Fibroblast of the conjunctiva (primary cell): ENCODE results near the gene PRR5L.

ENCODE experiments used
- DNase-seq: peaks from one replicate; pipeline ENCODE4 v3.0.0-alpha.2; 2010; ENCODE audit warnings: low read depth

PRR5L gene

GRCh38 chr11:36436589-36436988 is 140.5 kb downstream of the PRR5L start:
- no peak for DNase-seq

DNA sequence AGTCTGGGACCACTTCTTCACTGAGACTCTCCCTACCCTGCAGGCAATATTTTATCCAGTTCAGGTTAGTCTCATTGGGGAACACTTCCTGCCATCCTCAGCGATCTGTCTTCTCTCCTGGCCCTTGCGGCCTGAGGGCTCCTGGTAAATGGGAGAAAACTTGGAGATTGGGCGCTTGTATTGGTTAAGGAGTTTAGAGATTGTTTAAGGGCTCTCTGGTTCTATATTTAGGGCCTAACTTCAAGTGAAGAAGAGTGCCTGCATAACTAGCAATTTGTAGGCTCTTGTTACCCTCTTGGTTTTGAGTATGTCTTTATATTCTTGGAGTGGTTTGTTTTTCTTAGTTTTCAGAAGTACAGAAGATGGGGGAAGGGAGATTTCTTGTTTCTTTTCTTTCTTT is 141.3 kb downstream of the PRR5L start:
- no peak for DNase-seq

- DNase-seq: no peak
These were observed 142.0 kb downstream of the PRR5L start for GRCh38 chr11:36438126-36438525.

- no peak for DNase-seq
These were observed 145.6 kb downstream of the PRR5L start for GRCh38 chr11:36441610-36442208.

GRCh38 chr11:36443661-36444060 is 147.6 kb downstream of the PRR5L start:
- DNase-seq: no peak

DNA sequence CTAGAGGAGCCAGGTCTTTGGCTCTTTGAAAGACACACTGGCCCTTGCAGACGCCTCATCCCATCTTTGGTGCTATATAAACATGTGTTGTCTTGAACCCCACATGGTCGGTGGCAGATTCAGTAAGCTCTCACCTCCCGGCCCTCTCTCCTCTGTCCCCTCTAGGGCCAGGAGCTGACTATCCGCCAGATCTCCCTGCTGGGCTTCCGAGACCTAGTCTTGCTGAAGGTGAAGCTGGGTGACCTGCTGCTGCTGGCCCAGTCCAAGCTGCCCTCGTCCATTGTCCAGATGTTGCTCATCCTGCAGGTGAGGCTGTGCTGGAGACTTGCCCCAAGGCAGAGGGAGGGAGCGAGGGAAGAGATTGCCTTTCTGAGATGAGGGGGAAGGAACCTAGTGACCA is 150.0 kb downstream of the PRR5L start:
- no peak for DNase-seq

- DNase-seq: no peak
These were observed 151.4 kb downstream of the PRR5L start for GRCh38 chr11:36447514-36447913.

DNA sequence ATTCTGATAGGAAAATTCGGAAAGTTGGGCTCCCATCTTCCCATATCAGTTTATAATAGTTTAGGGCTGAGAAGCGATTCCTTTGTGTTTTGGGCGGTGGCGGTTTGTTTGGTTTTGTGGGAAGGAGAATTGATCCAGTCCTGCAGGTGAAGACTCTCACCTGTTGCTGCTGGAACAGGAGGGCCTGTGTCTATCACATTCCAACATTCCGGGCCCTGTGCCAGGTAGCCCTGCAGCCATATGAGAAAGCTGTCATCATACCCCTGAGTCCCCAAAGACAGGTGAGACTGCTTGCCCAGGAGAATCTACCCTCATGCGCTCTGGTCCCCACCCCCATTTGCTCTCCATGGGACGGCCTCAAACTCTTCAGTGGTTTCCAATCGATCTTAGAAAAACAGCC is 151.9 kb downstream of the PRR5L start:
- no peak for DNase-seq

- no peak for DNase-seq
These were observed 153.5 kb downstream of the PRR5L start for GRCh38 chr11:36449561-36450096.

- DNase-seq: no peak
These were observed 154.1 kb downstream of the PRR5L start for GRCh38 chr11:36450110-36450572.

GRCh38 chr11:36451045-36451444 is 155.0 kb downstream of the PRR5L start:
- DNase-seq: no peak

- no peak for DNase-seq
These were observed 155.6 kb downstream of the PRR5L start for GRCh38 chr11:36451681-36452080.

DNA sequence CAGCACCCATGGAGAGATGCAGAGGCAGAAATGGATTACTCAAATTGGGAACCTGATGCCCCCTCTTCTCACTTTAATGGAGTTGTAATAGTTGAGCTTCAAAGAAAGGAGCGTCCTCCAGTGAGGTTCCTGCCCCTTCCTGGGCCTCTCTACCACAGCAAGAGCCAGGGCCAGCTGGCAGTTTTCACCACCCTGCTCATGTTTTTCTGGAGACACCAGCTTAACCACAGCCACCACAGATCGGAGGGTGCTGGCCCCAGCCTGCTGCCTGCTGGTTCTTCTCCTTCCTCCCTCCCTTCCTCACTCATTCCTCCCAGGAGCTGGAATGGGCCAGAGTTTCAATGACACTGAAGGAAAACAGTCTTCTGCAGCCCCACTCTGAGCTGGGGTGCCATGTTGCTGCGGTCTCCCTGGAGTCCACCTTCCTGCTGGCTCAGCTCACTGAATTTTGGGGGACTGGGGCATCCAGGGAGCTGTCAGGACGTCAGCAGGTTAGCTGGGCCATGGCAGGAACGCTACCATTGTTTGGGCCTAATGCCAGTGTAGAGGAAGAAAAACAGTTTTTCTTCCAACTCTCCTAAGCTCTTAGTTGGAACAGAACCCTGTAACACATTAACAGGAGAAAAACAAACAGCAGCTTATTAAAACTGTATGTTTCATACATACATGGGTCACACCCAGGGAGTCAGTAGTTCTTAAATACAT is 156.3 kb downstream of the PRR5L start:
- no peak for DNase-seq

- no peak for DNase-seq
These were observed 156.9 kb downstream of the PRR5L start for GRCh38 chr11:36452961-36453360.

DNA sequence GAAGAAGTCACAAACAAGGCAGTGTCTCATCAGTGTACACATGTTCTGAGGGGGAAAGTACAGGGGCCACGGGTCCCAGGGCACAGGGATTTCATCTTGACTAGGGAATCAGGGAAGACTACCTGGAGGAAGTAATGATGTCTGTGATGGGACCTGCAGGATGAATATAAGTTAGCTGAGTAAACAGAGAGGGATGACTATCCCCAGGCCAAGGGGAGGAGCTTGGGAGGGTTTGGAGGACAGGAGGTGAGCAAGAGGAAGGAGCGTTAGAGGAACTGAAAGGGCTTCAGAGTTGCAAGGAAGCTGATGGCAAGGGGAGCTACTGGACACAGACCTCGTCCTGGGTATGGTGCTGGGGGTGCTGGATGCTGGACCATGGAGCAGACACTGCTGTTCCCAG is 157.6 kb downstream of the PRR5L start:
- no peak for DNase-seq

GRCh38 chr11:36454551-36454940 is 158.5 kb downstream of the PRR5L start:
- DNase-seq: no peak

GRCh38 chr11:36454941-36455631 is 159.0 kb downstream of the PRR5L start:
- no peak for DNase-seq

DNA sequence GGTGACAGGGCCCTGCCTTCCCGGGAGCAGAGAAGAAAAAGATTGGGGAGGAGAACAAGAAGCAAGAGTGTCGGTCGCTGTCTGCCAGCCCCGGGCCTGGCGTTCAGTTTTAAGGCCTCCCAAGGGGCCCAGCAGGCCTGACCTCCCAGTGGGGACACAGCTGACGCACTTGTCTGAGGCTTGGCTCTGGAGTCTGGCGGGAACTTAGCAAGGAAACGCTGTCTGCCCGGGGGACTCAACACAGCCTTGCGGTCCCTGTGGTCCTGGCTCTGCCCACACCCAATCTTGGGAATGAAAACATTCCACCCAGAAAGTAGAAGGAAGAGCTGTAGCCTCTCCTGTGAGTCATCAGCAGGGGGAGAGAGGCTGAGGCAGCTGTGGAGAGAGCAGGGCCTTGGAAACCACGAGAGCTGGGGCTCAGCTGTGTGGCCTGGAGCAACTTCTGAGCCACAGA is 159.6 kb downstream of the PRR5L start:
- DNase-seq: peak; percentile 78

DNA sequence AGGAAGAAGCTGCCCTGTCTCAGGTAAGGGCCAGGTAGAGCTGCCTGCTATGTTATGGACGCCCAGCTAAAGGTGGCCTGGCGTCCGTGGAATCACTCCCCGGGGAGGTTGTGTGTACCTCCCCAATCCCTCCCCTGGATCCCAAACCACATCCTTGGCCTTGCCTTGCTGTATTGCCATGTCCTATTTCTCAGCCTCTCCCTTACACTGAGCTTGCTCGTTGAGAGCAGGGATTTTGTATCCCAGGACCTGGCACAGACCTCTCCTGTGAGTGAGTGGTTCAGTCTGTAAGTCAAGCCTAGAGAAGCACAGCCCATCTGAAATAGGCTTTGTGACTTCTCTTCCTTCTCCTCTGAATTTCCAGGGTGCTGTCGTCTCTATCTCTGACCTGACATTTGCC is 160.1 kb downstream of the PRR5L start:
- DNase-seq: no peak

- no peak for DNase-seq
These were observed 162.2 kb downstream of the PRR5L start for GRCh38 chr11:36458129-36458915.

DNA sequence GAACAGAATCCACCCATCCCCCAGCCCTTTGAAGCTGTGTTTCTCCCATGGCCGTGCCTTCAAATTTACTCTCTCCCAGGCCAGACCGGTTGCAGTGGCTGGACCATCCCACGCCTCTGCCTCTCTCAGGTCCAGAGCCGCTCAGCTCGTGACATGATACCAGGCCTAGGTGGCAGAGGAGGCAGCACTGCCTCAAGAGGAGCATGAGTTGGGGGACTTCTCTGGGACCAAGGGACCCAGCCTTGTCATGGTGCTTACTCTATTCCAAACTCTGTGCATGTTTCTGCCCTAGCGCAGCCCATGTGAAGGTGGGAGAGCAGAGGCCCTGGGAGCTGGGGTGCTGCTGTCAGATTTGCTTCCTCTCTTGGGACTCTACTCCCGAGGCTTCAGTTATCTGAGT is 163.0 kb downstream of the PRR5L start:
- DNase-seq: no peak

DNA sequence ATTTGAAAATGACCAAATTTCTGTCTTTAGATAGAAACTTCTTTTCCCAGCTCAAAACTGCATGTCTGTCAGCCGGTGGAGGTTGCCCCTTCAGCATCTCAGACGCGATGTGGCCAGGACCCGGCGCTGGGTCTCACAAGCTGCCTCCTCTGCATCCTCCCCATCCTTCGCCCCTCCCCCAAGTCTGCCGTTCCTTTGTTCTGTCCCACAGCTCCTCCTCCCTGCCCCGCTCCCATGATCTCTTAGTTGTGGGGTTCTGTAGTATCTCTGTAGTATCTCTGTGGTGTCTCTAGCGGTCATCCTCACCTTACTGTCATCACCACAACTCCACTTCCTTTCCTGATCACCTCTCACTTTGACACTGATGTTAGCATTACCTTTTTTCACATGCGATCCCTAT is 164.1 kb downstream of the PRR5L start:
- DNase-seq: no peak
